ENCODE measurements around the gene NCEH1. TPM values are rescaled to one million over a fixed set of nuclear protein-coding genes. Genes with fewer than 3 reads are reported as not detected.
A peak's percentile ranks its signal among the peaks of the same experiment; 100 is the strongest.

Gene NCEH1
- total RNA-seq, 2 experiments from 2014 or later = 5.0 to 6.8 TPM

- Mint-ChIP-seq H3K36me3 (ENCODE audit: low read depth) (peaks cover 32% of the 10 kb centered on the region), H3K4me1 (peaks cover 82% of the 10 kb centered on the region), H3K27ac (peak overlapping the region; percentile 85), H3K9me3 (peaks cover 25% of the 10 kb centered on the region), H3K27me3 (no peaks in the 10 kb centered on the region), H3K4me3 (no peak overlapping the region)
- CTCF ChIA-PET = interaction anchor here (1.0 to 5.0 kb wide), 13 partner anchors 9 to 105 kb away, joined by 3 to 41 read pairs (median 6); partner anchors contain the start of gene TNFSF10
- POLR2A ChIA-PET = interaction anchor here (2.2 kb wide), 1 partner anchor 70 kb away, joined by 11 read pairs; the partner anchor contains the start of gene TNFSF10
- peak; percentile 34 for DNase-seq
Observed at GRCh38 chr3:172592898-172593669, 117.8 kb downstream of the NCEH1 start.

GRCh38 chr3:172591876-172592771 is 118.7 kb downstream of the NCEH1 start:
- DNase-seq = peak; percentile 88
- H3K9me3 Mint-ChIP-seq = peaks cover 30% of the 10 kb centered on the region
- H3K27ac Mint-ChIP-seq = peak overlapping the region; percentile 85
- H3K27me3 Mint-ChIP-seq = no peaks in the 10 kb centered on the region
- H3K36me3 Mint-ChIP-seq (ENCODE audit: low read depth) = peaks cover 37% of the 10 kb centered on the region
- H3K4me1 Mint-ChIP-seq = peaks cover 87% of the 10 kb centered on the region
- ChIA-PET POLR2A (interaction anchor here (2.2 kb wide), 1 partner anchor 69 kb away, joined by 11 read pairs; the partner anchor contains the start of gene TNFSF10), CTCF (interaction anchor here (1.0 to 2.5 kb wide), 14 partner anchors 8 to 104 kb away, joined by 3 to 10 read pairs (median 4); no protein-coding TSS in a partner anchor)
- H3K4me3 Mint-ChIP-seq = peak overlapping the region; percentile 49

- peaks cover 89% of the 10 kb centered on the region for H3K4me1 Mint-ChIP-seq
- peak overlapping the region; percentile 43 for H3K27ac Mint-ChIP-seq
- no peaks in the 10 kb centered on the region for H3K27me3 Mint-ChIP-seq
- peaks cover 38% of the 10 kb centered on the region for H3K36me3 Mint-ChIP-seq (ENCODE audit: low read depth)
- DNase-seq = no peak
- H3K9me3 Mint-ChIP-seq = peaks cover 30% of the 10 kb centered on the region
- H3K4me3 Mint-ChIP-seq = no peak overlapping the region
- CTCF ChIA-PET = interaction anchor here (1.0 to 2.5 kb wide), 8 partner anchors 10 to 79 kb away, joined by 3 to 8 read pairs (median 4); no protein-coding TSS in a partner anchor
- POLR2A ChIA-PET = interaction anchor here (2.2 kb wide), 1 partner anchor 68 kb away, joined by 11 read pairs; the partner anchor contains the start of gene TNFSF10
Observed at GRCh38 chr3:172591125-172591605, 119.7 kb downstream of the NCEH1 start.

GRCh38 chr3:172586436-172586835 is 124.4 kb downstream of the NCEH1 start:
- Mint-ChIP-seq H3K4me3 (no peak overlapping the region), H3K27ac (peak overlapping the region; percentile 62), H3K27me3 (no peaks in the 10 kb centered on the region), H3K9me3 (peaks cover 53% of the 10 kb centered on the region), H3K36me3 (ENCODE audit: low read depth) (peaks cover 66% of the 10 kb centered on the region), H3K4me1 (peaks cover 91% of the 10 kb centered on the region)
- POLR2A ChIA-PET = interaction anchor here (0.6 to 1.6 kb wide), 3 partner anchors 64 to 1362 kb away, joined by 3 to 4 read pairs (median 3); no protein-coding TSS in a partner anchor
- CTCF ChIA-PET = interaction anchor here (0.6 to 1.1 kb wide), 3 partner anchors 13 to 69 kb away, joined by 3 to 5 read pairs (median 4); no protein-coding TSS in a partner anchor
- DNase-seq = no peak

- DNase-seq = no peak
- POLR2A ChIA-PET = interaction anchor here (1.6 kb wide), 1 partner anchor 64 kb away, joined by 4 read pairs; no protein-coding TSS in a partner anchor
- no peaks in the 10 kb centered on the region for H3K27me3 Mint-ChIP-seq
- CTCF ChIA-PET = interaction anchor here (0.6 kb wide), 1 partner anchor 13 kb away, joined by 5 read pairs; no protein-coding TSS in a partner anchor
- H3K4me3 Mint-ChIP-seq = no peak overlapping the region
- H3K27ac Mint-ChIP-seq = no peak overlapping the region
- H3K4me1 Mint-ChIP-seq = peaks cover 91% of the 10 kb centered on the region
- peaks cover 50% of the 10 kb centered on the region for H3K9me3 Mint-ChIP-seq
- H3K36me3 Mint-ChIP-seq (ENCODE audit: low read depth) = peaks cover 62% of the 10 kb centered on the region
Observed at GRCh38 chr3:172585954-172586353, 124.9 kb downstream of the NCEH1 start.

GRCh38 chr3:172582712-172583111 is 128.2 kb downstream of the NCEH1 start:
- Mint-ChIP-seq H3K36me3 (ENCODE audit: low read depth) (peaks cover 54% of the 10 kb centered on the region), H3K4me3 (no peak overlapping the region), H3K27me3 (no peaks in the 10 kb centered on the region), H3K4me1 (peaks cover 98% of the 10 kb centered on the region), H3K27ac (no peak overlapping the region), H3K9me3 (peaks cover 28% of the 10 kb centered on the region)
- CTCF ChIA-PET = interaction anchor here (0.6 to 3.2 kb wide), 9 partner anchors 13 to 69 kb away, joined by 3 to 15 read pairs (median 5); no protein-coding TSS in a partner anchor
- POLR2A ChIA-PET = interaction anchor here (1.7 to 3.3 kb wide), 2 partner anchors 60 to 63 kb away, joined by 6 to 17 read pairs; partner anchors contain the start of gene TNFSF10
- DNase-seq = no peak

GRCh38 chr3:172581757-172582166 is 129.1 kb downstream of the NCEH1 start:
- H3K9me3 Mint-ChIP-seq = peaks cover 36% of the 10 kb centered on the region
- H3K4me3 Mint-ChIP-seq = peak overlapping the region; percentile 64
- POLR2A ChIA-PET = interaction anchor here (3.3 kb wide), 1 partner anchor 59 kb away, joined by 17 read pairs; the partner anchor contains the start of gene TNFSF10
- no peak for DNase-seq
- H3K27ac Mint-ChIP-seq = peak overlapping the region; percentile 93
- no peaks in the 10 kb centered on the region for H3K27me3 Mint-ChIP-seq
- H3K4me1 Mint-ChIP-seq = peaks cover 100% of the 10 kb centered on the region
- CTCF ChIA-PET = interaction anchor here (0.6 to 3.2 kb wide), 3 partner anchors 9 to 14 kb away, joined by 3 to 15 read pairs (median 3); no protein-coding TSS in a partner anchor
- H3K36me3 Mint-ChIP-seq (ENCODE audit: low read depth) = peaks cover 62% of the 10 kb centered on the region

GRCh38 chr3:172580680-172581401 is 130.0 kb downstream of the NCEH1 start:
- Mint-ChIP-seq H3K27ac (peak overlapping the region; percentile 93), H3K9me3 (peaks cover 42% of the 10 kb centered on the region), H3K4me1 (peaks cover 96% of the 10 kb centered on the region), H3K4me3 (peak overlapping the region; percentile 64), H3K27me3 (no peaks in the 10 kb centered on the region), H3K36me3 (ENCODE audit: low read depth) (peaks cover 66% of the 10 kb centered on the region)
- no peak for DNase-seq
- ChIA-PET CTCF (interaction anchor here (0.6 to 1.9 kb wide), 5 partner anchors 10 to 18 kb away, joined by 3 to 5 read pairs (median 3); no protein-coding TSS in a partner anchor), POLR2A (interaction anchor here (3.3 kb wide), 1 partner anchor 58 kb away, joined by 17 read pairs; the partner anchor contains the start of gene TNFSF10)

Other genes with a start within 250 kb of the NCEH1 start
- 10 to 100 TPM; 83.8 to 97.9 TPM for gene TNFSF10, start 187.6 kb downstream of the NCEH1 start, total RNA-seq
- gene ECT2, start 39.7 kb upstream of the NCEH1 start, total RNA-seq = 10 to 100 TPM; 56.0 to 60.2 TPM

All from activated CD4-positive, alpha-beta T cell treated with anti-CD3 and anti-CD28 coated beads, Interleukin-2, amount 10 ng/mL, durations not matched to agents 7 days and 5 days (primary cell).